GF-D8 (cell line): ENCODE measurements around the gene ZBTB1.

Source experiments
- DNase-seq: peaks from one replicate; lab custom pipeline; 2025; lab: John Stamatoyannopoulos, UW

ZBTB1 gene

DNA sequence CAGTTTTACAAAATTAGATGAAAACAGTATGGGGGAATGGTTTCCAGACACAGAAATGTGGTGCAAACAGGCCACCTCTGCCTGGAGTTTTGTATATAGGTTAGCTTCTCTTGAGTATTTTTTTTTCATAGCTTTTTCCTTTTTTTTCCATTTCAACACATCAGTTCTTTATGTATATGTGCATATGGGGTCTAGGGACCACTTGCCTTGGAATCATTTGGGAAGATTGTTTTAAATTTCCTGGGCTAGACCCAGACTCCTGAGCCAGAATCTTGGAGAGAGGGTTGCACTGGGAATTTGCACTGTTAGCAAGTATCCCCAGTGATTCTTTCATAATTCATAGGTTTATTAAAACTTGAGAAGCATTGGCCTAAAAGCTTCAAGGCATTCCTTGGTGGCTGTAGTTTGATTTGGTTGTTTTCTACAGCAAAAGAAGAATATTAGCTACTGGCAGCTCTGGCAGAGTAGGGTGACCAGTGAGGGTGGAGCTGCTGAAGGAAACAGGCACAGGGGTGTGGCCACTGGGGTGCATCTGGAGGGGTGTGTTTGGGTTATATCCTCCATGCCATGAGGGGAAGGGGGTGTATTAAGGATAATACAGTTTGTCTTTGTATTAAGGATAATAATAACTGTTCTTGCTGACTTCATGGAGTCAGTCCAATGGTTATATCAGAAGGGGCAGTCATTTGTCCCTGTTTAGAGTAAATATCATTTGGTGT lies 68.0 kb downstream of the ZBTB1 start:
- no peak for DNase-seq

DNA sequence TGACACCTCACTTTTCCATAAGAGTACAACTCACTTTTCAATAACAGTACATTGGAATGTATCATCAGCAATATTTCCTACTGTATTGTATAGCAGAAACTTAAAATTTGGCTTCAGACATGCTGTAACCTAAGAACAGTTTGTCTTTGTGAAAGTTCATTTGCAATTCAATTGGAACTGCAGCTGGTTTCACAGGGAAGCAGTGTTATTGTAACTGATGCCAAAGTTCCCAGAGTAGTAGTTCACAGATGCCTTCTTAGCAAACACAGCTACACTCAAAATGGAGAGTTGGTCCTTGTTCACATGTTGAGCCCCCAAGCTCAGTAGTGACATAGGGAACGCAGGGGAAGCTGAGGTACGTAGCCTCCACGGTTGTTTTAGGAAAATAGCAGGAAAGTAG lies 68.5 kb downstream of the ZBTB1 start:
- DNase-seq: no peak
